ENCODE measurements around the gene SLAIN2.
"Not testable (repeated sequence)": the region's sequence is repeated elsewhere in the genome, so short reads cannot be mapped to it uniquely, and the experiment has no call there.

SLAIN2 gene

GRCh38 chr4:48307528-48307927 lies 33.8 kb upstream of the SLAIN2 start:
- no peaks in the 10 kb centered on the region for H3K4me1 ChIP-seq (ENCODE audit: low read depth, poor library complexity, severe bottlenecking)
- no peak for TF ChIP-seq CTCF (conservative IDR thresholded peaks at IDR 0.05; ENCODE audit: low read depth, low read length)
- H3K36me3 ChIP-seq (ENCODE audit: insufficient read depth) = no peaks in the 10 kb centered on the region
- H2AFZ ChIP-seq (ENCODE audit: low read depth) = no peak overlapping the region
- no peak overlapping the region for H3K4me2 ChIP-seq
- H3K27me3 ChIP-seq (ENCODE audit: insufficient read depth, low read depth) = no peaks in the 10 kb centered on the region
- no peak overlapping the region for H3K4me3 ChIP-seq (IDR thresholded peaks at IDR 0.05; ENCODE audit: insufficient read depth, low read depth, low read length)
- H4K20me1 ChIP-seq (ENCODE audit: insufficient read depth) = no peaks in the 10 kb centered on the region
- no peak overlapping the region for H3K9ac ChIP-seq
- H3K79me2 ChIP-seq (ENCODE audit: insufficient read depth, low read depth) = no peaks in the 10 kb centered on the region
- no peak overlapping the region for H3K27ac ChIP-seq

GRCh38 chr4:48308901-48309300 lies 32.4 kb upstream of the SLAIN2 start:
- H3K36me3 ChIP-seq (ENCODE audit: insufficient read depth) = no peaks in the 10 kb centered on the region
- H3K4me3 ChIP-seq (IDR thresholded peaks at IDR 0.05; ENCODE audit: insufficient read depth, low read depth, low read length) = no peak overlapping the region
- no peak overlapping the region for H3K4me2 ChIP-seq
- no peaks in the 10 kb centered on the region for H3K4me1 ChIP-seq (ENCODE audit: low read depth, poor library complexity, severe bottlenecking)
- no peak overlapping the region for H3K27ac ChIP-seq
- no peak overlapping the region for H2AFZ ChIP-seq (ENCODE audit: low read depth)
- H3K79me2 ChIP-seq (ENCODE audit: insufficient read depth, low read depth) = no peaks in the 10 kb centered on the region
- no peaks in the 10 kb centered on the region for H3K27me3 ChIP-seq (ENCODE audit: insufficient read depth, low read depth)
- H4K20me1 ChIP-seq (ENCODE audit: insufficient read depth) = no peaks in the 10 kb centered on the region
- H3K9ac ChIP-seq = no peak overlapping the region
- TF ChIP-seq CTCF (conservative IDR thresholded peaks at IDR 0.05; ENCODE audit: low read depth, low read length) = no peak

GRCh38 chr4:48311896-48312295 lies 29.4 kb upstream of the SLAIN2 start:
- H2AFZ ChIP-seq (ENCODE audit: low read depth) = no peak overlapping the region
- no peaks in the 10 kb centered on the region for H3K27me3 ChIP-seq (ENCODE audit: insufficient read depth, low read depth)
- TF ChIP-seq CTCF (conservative IDR thresholded peaks at IDR 0.05; ENCODE audit: low read depth, low read length) = no peak
- H3K4me2 ChIP-seq = no peak overlapping the region
- no peaks in the 10 kb centered on the region for H3K4me1 ChIP-seq (ENCODE audit: low read depth, poor library complexity, severe bottlenecking)
- no peak overlapping the region for H3K9ac ChIP-seq
- no peaks in the 10 kb centered on the region for H3K79me2 ChIP-seq (ENCODE audit: insufficient read depth, low read depth)
- no peaks in the 10 kb centered on the region for H4K20me1 ChIP-seq (ENCODE audit: insufficient read depth)
- no peak overlapping the region for H3K4me3 ChIP-seq (IDR thresholded peaks at IDR 0.05; ENCODE audit: insufficient read depth, low read depth, low read length)
- H3K36me3 ChIP-seq (ENCODE audit: insufficient read depth) = no peaks in the 10 kb centered on the region
- H3K27ac ChIP-seq = no peak overlapping the region

GRCh38 chr4:48314746-48315145 lies 26.6 kb upstream of the SLAIN2 start:
- H3K4me2 ChIP-seq; H3K27ac ChIP-seq; H3K4me3 ChIP-seq (IDR thresholded peaks at IDR 0.05; ENCODE audit: insufficient read depth, low read depth, low read length); H3K9ac ChIP-seq; H4K20me1 ChIP-seq (ENCODE audit: insufficient read depth); H3K27me3 ChIP-seq (ENCODE audit: insufficient read depth, low read depth); H3K4me1 ChIP-seq (ENCODE audit: low read depth, poor library complexity, severe bottlenecking); H3K36me3 ChIP-seq (ENCODE audit: insufficient read depth); H2AFZ ChIP-seq (ENCODE audit: low read depth); H3K79me2 ChIP-seq (ENCODE audit: insufficient read depth, low read depth): not testable (repeated sequence)

- H2AFZ ChIP-seq (ENCODE audit: low read depth) = peak overlapping the region; percentile 35; the same call in 1 of the 2 replicates
- H3K27me3 ChIP-seq (ENCODE audit: insufficient read depth, low read depth) = no peaks in the 10 kb centered on the region
- no peaks in the 10 kb centered on the region for H4K20me1 ChIP-seq (ENCODE audit: insufficient read depth)
- H3K36me3 ChIP-seq (ENCODE audit: insufficient read depth) = no peaks in the 10 kb centered on the region
- H3K27ac ChIP-seq = no peak overlapping the region
- H3K4me1 ChIP-seq (ENCODE audit: low read depth, poor library complexity, severe bottlenecking) = no peaks in the 10 kb centered on the region
- no peaks in the 10 kb centered on the region for H3K79me2 ChIP-seq (ENCODE audit: insufficient read depth, low read depth)
- peak; percentile 68 for TF ChIP-seq CTCF (conservative IDR thresholded peaks at IDR 0.05; ENCODE audit: low read depth, low read length)
- no peak overlapping the region for H3K4me3 ChIP-seq (IDR thresholded peaks at IDR 0.05; ENCODE audit: insufficient read depth, low read depth, low read length)
- H3K4me2 ChIP-seq = no peak overlapping the region
- no peak overlapping the region for H3K9ac ChIP-seq
These were observed 25.4 kb upstream of the SLAIN2 start for GRCh38 chr4:48315728-48316630.

Measured in KMS-11 (cell line).